ENCODE measurements around the gene IDH3G. TPM values are rescaled to one million over a fixed set of nuclear protein-coding genes. Genes with fewer than 3 reads are reported as not detected.

IDH3G gene
- total and polyA plus RNA-seq, 2 donors (not counting 3 experiments of a cell fraction or from before 2014, with no cell fraction given), result 57.7 to 116 TPM

DNA sequence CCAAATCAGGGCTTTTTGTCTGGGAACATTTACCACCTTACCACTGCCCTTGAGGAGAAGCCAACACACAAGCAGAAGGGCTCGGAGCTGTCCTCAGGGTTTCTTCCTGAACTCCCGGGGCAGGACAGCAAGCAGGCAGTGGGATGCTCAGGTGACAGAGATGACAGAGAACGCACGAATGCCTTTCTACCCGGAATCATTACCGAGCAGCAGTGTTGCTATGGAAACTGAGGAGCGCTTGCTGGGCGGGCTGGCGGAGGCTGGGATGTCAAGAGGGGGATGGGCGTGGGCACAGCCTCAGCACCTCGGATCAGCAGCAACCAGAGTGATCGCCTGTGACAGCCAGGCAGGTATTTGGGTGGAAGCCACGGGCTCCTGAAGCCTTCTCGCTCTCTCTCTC lies 18.0 kb upstream of the IDH3G start:
- no peaks in the 10 kb centered on the region for H3K9me1 ChIP-seq (replicated peaks; ENCODE audit: control insufficient read depth, extremely low read depth, insufficient read depth, low read length)
- no peak overlapping the region for H3K4me3 ChIP-seq (replicated peaks in 1 of 3; ENCODE audit: insufficient read depth in 1 of 3, low read depth in 1 of 3, low read length in 3 of 3)
- no peak overlapping the region for H3K4me2 ChIP-seq (ENCODE audit: insufficient read depth, low read length)
- peaks cover 0 to 2% of the 10 kb centered on the region in 2 experiments for H3K27me3 ChIP-seq (ENCODE audit: control insufficient read depth in 2 of 2, insufficient read depth in 2 of 2, low read length in 2 of 2)
- no peaks in the 10 kb centered on the region for H3K9me3 ChIP-seq (replicated peaks; ENCODE audit: control insufficient read depth, insufficient read depth, low read length)
- FAIRE-seq, result no peak
- intact Hi-C loops (cut with micrococcal nuclease) (loop anchor here (10.0 kb wide), 1 partner anchor 73 kb away; the partner anchor contains the start of gene L1CAM), dilution Hi-C loops (cut with MboI; ENCODE audit: extremely low pct_ligation_motif_present, low sequenced_read_pairs) (no loop called here)
- ChIA-PET CTCF (no interaction called here), POLR2A (no interaction called here)
- no peaks in the 10 kb centered on the region for H3K4me1 ChIP-seq (ENCODE audit: control insufficient read depth, extremely low read depth, insufficient read depth, low read length)
- H3K9ac ChIP-seq (replicated peaks; ENCODE audit: extremely low read depth, insufficient read depth, low read length), result no peak overlapping the region
- H3K36me3 ChIP-seq (ENCODE audit: control insufficient read depth in 2 of 2, extremely low read depth in 1 of 2, insufficient read depth in 2 of 2, low read length in 2 of 2), result no peaks in the 10 kb centered on the region
- no peak overlapping the region for H2AFZ ChIP-seq (ENCODE audit: low read depth, low read length)
- no TSS peak for BruUV-seq (replicated peaks)
- DNase-seq (ENCODE audit: low read depth, low spot score), result no peak
- no peaks in the 10 kb centered on the region for H4K20me1 ChIP-seq (replicated peaks; ENCODE audit: control insufficient read depth, extremely low read depth, insufficient read depth, low read length)
- TF ChIP-seq, protein P1, sequence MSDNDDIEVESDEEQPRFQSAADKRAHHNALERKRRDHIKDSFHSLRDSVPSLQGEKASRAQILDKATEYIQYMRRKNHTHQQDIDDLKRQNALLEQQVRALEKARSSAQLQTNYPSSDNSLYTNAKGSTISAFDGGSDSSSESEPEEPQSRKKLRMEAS (IDR thresholded peaks at IDR 0.05; ENCODE audit: insufficient read depth, insufficient read length), result no peak
- TF ChIP-seq GATA2 (IDR thresholded peaks at IDR 0.05; ENCODE audit: insufficient read depth, insufficient read length, low read depth, low read length) (no peak), FOS (IDR thresholded peaks at IDR 0.05; ENCODE audit: borderline replicate concordance, insufficient read depth, low read length) (no peak), POLR2AphosphoS5 (IDR thresholded peaks at IDR 0.05; ENCODE audit: insufficient read depth, low read depth, low read length) (no peak), POLR2A (IDR thresholded peaks at IDR 0.05; ENCODE audit: low read depth, low read length) (no peak), EZH2 (IDR thresholded peaks at IDR 0.05; ENCODE audit: borderline replicate concordance, low read depth, low read length, severe bottlenecking) (no peak), JUN (IDR thresholded peaks at IDR 0.05; ENCODE audit: borderline replicate concordance, insufficient read depth, insufficient read length, low read depth) (no peak), MYC (IDR thresholded peaks at IDR 0.05; ENCODE audit: low read depth, low read length) (no peak)
- TF ChIP-seq, protein P2, sequence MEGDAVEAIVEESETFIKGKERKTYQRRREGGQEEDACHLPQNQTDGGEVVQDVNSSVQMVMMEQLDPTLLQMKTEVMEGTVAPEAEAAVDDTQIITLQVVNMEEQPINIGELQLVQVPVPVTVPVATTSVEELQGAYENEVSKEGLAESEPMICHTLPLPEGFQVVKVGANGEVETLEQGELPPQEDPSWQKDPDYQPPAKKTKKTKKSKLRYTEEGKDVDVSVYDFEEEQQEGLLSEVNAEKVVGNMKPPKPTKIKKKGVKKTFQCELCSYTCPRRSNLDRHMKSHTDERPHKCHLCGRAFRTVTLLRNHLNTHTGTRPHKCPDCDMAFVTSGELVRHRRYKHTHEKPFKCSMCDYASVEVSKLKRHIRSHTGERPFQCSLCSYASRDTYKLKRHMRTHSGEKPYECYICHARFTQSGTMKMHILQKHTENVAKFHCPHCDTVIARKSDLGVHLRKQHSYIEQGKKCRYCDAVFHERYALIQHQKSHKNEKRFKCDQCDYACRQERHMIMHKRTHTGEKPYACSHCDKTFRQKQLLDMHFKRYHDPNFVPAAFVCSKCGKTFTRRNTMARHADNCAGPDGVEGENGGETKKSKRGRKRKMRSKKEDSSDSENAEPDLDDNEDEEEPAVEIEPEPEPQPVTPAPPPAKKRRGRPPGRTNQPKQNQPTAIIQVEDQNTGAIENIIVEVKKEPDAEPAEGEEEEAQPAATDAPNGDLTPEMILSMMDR (IDR thresholded peaks at IDR 0.05; ENCODE audit: extremely low read depth in 1 of 2, insufficient read depth in 1 of 2, low read depth in 1 of 2, low read length in 2 of 2), result no peak
- H3K27ac ChIP-seq (ENCODE audit: insufficient read depth, low read depth, low read length), result no peak overlapping the region
- no peaks in the 10 kb centered on the region for H3K79me2 ChIP-seq (ENCODE audit: control insufficient read depth, insufficient read depth, low read length)

Measured in endothelial cell of umbilical vein (primary cell).